Activated CD4-positive, alpha-beta T cell treated with anti-CD3 and anti-CD28 coated beads, Interleukin-2, amount 10 ng/mL, durations not matched to agents 7 days and 5 days (primary cell): ENCODE data around the gene POLN. TPM values are rescaled to one million over a fixed set of nuclear protein-coding genes. Genes with fewer than 3 reads are reported as not detected.
A peak's percentile ranks its signal among the peaks of the same experiment; 100 is the strongest.

Source experiments
- CTCF ChIA-PET: fragments of 350-600 bp; sonication (Branson Sonifier 250); formaldehyde crosslinking; loops from one replicate; lab custom pipeline; 2021; ENCODE audit warnings: antibody characterized with exemption; lab: Charles Lee
- POLR2A ChIA-PET: fragments of 350-600 bp; sonication (Branson Sonifier 250); formaldehyde crosslinking; loops from one replicate; lab custom pipeline; 2021; ENCODE audit warnings: antibody characterized with exemption; lab: Charles Lee
- DNase-seq: peaks from one replicate; pipeline ENCODE4 v3.0.0-alpha.2; 2020
- H3K27ac Mint-ChIP-seq: one replicate; pipeline ENCODE4 v1.8.0; 2021; ENCODE audit warnings: mild to moderate bottlenecking, moderate library complexity, mixed read lengths
- H3K27me3 Mint-ChIP-seq: one replicate; pipeline ENCODE4 v1.8.0; 2021; ENCODE audit warnings: mixed read lengths
- H3K36me3 Mint-ChIP-seq: one replicate; pipeline ENCODE4 v1.8.0; 2021; ENCODE audit warnings: low read depth, mixed read lengths
- H3K4me1 Mint-ChIP-seq: one replicate; pipeline ENCODE4 v1.8.0; 2021; ENCODE audit warnings: mixed read lengths
- H3K4me3 Mint-ChIP-seq: one replicate; pipeline ENCODE4 v1.8.0; 2021; ENCODE audit warnings: mild to moderate bottlenecking, moderate library complexity, mixed read lengths
- H3K9me3 Mint-ChIP-seq: one replicate; pipeline ENCODE4 v1.8.0; 2021; ENCODE audit warnings: mixed read lengths
- total RNA-seq, 2 experiments: library from RNA; stranded (reverse); gene quantifications; one replicate each; pipeline ENCODE4 v1.2.3, GENCODE V29; 2021

POLN gene
- total RNA-seq, 2 experiments from 2014 or later: 3.3 to 3.8 TPM

DNA sequence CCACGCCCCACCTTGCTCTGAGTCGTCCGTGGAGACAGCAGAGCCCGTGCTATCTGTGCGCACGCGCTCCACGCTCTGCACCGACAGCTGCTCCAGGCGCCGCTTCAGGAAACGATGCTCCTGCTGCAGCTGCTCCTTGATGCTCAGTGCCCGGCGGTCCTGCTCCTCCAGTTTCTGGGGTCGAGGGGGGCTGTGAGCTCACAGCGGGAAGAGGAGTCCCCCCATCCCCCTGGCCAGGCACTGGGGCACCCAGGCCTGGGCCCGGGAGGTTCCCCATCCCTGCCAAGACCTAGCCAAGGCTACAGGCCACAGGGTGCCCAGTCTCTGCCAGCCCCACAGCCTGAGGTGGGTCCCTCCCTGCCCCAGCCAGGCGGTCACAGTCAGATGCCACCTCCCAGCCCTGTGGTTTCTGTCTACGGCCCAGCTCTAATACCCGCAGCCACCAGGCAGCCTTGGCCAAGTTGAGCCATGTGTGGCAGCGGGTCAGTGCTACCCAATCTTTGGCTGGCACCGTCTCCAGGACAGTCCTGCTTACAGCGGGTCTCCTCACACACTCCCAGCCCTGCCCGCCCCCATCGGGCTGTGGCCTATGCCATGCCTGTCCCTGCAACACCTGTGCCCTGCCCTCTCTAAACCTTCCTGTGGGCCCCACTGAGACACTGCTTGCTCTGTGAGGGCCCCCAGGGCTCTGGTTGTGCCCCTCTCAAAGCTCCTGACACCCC is 9.3 kb upstream of the POLN start:
- POLR2A ChIA-PET: no interaction called here

DNA sequence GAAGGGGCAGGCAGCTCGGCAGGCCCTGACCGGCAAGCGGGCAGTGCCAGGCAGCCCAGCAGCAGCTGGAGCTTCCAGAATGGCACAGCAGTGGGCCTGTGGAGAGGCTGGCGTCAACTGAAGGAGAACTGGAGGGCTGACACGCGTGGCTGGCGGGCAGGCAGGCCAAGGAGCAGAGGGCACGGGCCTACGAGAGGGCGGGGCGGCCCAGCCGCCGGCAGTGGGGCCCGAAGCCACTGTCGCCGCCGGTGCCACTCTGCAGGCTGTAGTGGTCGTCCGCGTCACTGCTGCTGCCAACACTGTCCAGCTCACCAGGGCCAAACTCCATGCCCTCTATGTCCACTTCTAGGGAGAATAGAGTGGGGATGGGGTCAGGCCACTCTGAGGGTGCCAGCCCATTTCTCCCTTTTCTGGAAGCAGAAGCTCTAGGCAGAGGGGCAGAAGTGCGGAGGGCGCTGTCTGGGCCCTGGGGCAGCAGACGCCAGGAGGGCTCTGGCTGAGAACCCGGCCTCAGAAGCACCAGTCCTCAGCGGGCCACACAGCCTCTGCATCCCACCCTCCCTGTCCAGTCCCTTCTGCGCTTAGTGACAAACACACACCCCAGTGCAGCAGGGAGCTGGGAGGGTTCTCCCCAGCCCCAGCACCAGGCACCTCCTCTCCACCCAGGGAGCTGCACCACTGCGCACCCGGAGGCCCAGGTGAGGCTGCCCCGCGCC is 8.6 kb upstream of the POLN start:
- H3K9me3 Mint-ChIP-seq: no peaks in the 10 kb centered on the region
- H3K4me3 Mint-ChIP-seq: no peak overlapping the region
- POLR2A ChIA-PET: no interaction called here
- CTCF ChIA-PET: interaction anchor here (0.7 kb wide), 1 partner anchor 8 kb away, joined by 3 read pairs; the partner anchor contains the start of genes HAUS3 and POLN
- H3K36me3 Mint-ChIP-seq: no peaks in the 10 kb centered on the region
- peaks cover 3% of the 10 kb centered on the region for H3K4me1 Mint-ChIP-seq
- no peaks in the 10 kb centered on the region for H3K27me3 Mint-ChIP-seq
- H3K27ac Mint-ChIP-seq: no peak overlapping the region
- DNase-seq: no peak

More for the DNA sequence above, 9.3 kb upstream of the POLN start:
- CTCF ChIA-PET: interaction anchor here (0.7 kb wide), 1 partner anchor 9 kb away, joined by 3 read pairs; the partner anchor contains the start of genes HAUS3 and POLN
- H3K27me3 Mint-ChIP-seq: no peaks in the 10 kb centered on the region
- no peak overlapping the region for H3K27ac Mint-ChIP-seq
- DNase-seq: no peak
- H3K36me3 Mint-ChIP-seq: no peaks in the 10 kb centered on the region
- no peak overlapping the region for H3K4me3 Mint-ChIP-seq
- no peaks in the 10 kb centered on the region for H3K4me1 Mint-ChIP-seq
- H3K9me3 Mint-ChIP-seq: no peaks in the 10 kb centered on the region

GRCh38 chr4:2249526-2250356 is 7.8 kb upstream of the POLN start:
- Mint-ChIP-seq H3K36me3 (no peaks in the 10 kb centered on the region), H3K4me1 (peaks cover 10% of the 10 kb centered on the region), H3K4me3 (no peak overlapping the region), H3K27ac (no peak overlapping the region), H3K27me3 (no peaks in the 10 kb centered on the region), H3K9me3 (no peaks in the 10 kb centered on the region)
- POLR2A ChIA-PET: no interaction called here
- CTCF ChIA-PET: no interaction called here
- DNase-seq: no peak

DNA sequence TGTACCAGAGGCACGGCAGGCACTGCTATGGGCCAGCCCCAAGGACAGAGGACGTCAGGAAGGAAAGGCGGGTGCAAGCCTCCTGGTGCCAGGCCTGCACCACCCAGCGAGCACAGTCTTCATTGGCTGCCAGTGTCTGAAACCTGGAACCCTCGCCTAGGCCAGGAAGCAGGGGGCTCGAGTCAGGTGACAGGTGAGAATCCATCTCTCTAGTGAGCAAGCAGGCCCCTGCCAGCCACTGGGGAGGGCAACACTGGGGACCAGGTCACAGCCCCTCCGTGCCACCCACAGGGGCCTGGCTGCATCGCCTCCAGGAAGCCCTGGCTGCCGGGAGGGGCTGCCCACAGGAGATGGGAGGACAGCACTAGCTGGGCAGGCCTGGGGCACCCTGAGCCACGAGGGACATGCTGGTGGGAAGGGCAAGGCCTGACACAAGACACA is 6.9 kb upstream of the POLN start:
- CTCF ChIA-PET: interaction anchor here (0.9 kb wide), 1 partner anchor 11 kb away, joined by 3 read pairs; no protein-coding TSS in a partner anchor
- POLR2A ChIA-PET: no interaction called here
- Mint-ChIP-seq H3K4me3 (no peak overlapping the region), H3K27me3 (no peaks in the 10 kb centered on the region), H3K36me3 (no peaks in the 10 kb centered on the region), H3K27ac (no peak overlapping the region), H3K4me1 (peaks cover 14% of the 10 kb centered on the region), H3K9me3 (no peaks in the 10 kb centered on the region)
- no peak for DNase-seq

GRCh38 chr4:2248044-2248780 is 6.3 kb upstream of the POLN start:
- no peak for DNase-seq
- ChIA-PET CTCF (interaction anchor here (0.8 to 0.9 kb wide), 2 partner anchors 10 to 56 kb away, joined by 3 read pairs; no protein-coding TSS in a partner anchor), POLR2A (no interaction called here)
- Mint-ChIP-seq H3K36me3 (no peaks in the 10 kb centered on the region), H3K27me3 (no peaks in the 10 kb centered on the region), H3K27ac (no peak overlapping the region), H3K4me1 (peaks cover 18% of the 10 kb centered on the region), H3K4me3 (no peak overlapping the region), H3K9me3 (no peaks in the 10 kb centered on the region)

GRCh38 chr4:2247128-2248043 is 5.5 kb upstream of the POLN start:
- POLR2A ChIA-PET: no interaction called here

GRCh38 chr4:2246384-2247127 is 4.6 kb upstream of the POLN start:
- Mint-ChIP-seq H3K4me1 (peaks cover 22% of the 10 kb centered on the region), H3K27ac (no peak overlapping the region), H3K27me3 (no peaks in the 10 kb centered on the region), H3K9me3 (no peaks in the 10 kb centered on the region), H3K4me3 (no peak overlapping the region), H3K36me3 (no peaks in the 10 kb centered on the region)
- ChIA-PET CTCF (interaction anchor here (1.0 to 1.1 kb wide), 2 partner anchors 9 to 11 kb away, joined by 3 to 5 read pairs; no protein-coding TSS in a partner anchor), POLR2A (no interaction called here)
- DNase-seq: no peak

More at GRCh38 chr4:2247128-2248043, 5.5 kb upstream of the POLN start:
- CTCF ChIA-PET: interaction anchor here (0.8 kb wide), 1 partner anchor 57 kb away, joined by 3 read pairs; no protein-coding TSS in a partner anchor
- Mint-ChIP-seq H3K27me3 (no peaks in the 10 kb centered on the region), H3K4me1 (peaks cover 19% of the 10 kb centered on the region), H3K36me3 (no peaks in the 10 kb centered on the region), H3K9me3 (no peaks in the 10 kb centered on the region), H3K4me3 (no peak overlapping the region), H3K27ac (no peak overlapping the region)
- no peak for DNase-seq

- H3K36me3 Mint-ChIP-seq: peaks cover 2% of the 10 kb centered on the region
- peak overlapping the region; percentile 34 for H3K27ac Mint-ChIP-seq
- H3K4me3 Mint-ChIP-seq: no peak overlapping the region
- H3K9me3 Mint-ChIP-seq: no peaks in the 10 kb centered on the region
- ChIA-PET CTCF (interaction anchor here (1.0 to 1.1 kb wide), 2 partner anchors 10 to 12 kb away, joined by 3 to 5 read pairs; no protein-coding TSS in a partner anchor), POLR2A (no interaction called here)
- H3K27me3 Mint-ChIP-seq: no peaks in the 10 kb centered on the region
- peaks cover 24% of the 10 kb centered on the region for H3K4me1 Mint-ChIP-seq
- no peak for DNase-seq
These were observed 3.9 kb upstream of the POLN start for GRCh38 chr4:2245787-2246275.

DNA sequence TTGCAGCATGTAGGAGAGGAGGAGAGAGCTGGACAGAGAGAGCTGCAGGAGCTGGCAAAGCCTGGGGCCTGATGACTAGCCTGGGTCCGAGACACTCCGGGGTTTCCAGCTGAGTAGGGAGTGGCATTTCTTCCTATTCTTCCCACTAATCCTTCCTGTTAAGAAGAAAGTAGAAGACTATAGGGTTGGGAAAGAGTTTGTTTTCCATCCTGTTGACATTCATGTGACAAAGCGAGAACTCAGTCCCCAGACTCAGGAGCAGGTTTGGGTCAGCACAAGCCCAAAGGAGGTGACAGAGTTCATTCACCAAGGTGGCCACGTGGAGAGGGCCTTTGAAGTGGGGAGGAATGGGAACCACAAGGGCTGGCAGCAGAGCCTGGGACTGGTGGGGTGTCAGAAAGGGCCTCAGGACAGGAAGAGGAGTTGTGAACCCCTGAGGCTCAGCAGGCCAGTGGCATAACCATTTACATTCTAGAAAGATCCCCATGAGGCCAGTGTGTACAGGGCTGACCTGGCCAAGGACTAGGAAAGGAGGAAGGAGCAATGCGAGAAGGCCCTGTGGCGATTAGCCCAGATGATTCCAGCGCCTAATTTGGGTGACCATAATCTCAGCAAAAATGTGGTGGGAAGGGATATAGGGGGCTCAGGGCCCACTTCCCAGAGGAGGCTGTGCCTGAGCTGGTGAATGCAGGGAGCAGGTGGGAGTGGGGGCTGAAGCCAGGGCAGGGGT is 3.3 kb upstream of the POLN start:
- CTCF ChIA-PET: interaction anchor here (1.1 to 1.5 kb wide), 2 partner anchors 199 to 224 kb away, joined by 3 to 4 read pairs; partner anchors contain the start of gene RNF4
- H3K27ac Mint-ChIP-seq: peak overlapping the region; percentile 34
- H3K36me3 Mint-ChIP-seq: peaks cover 8% of the 10 kb centered on the region
- H3K4me1 Mint-ChIP-seq: peaks cover 30% of the 10 kb centered on the region
- H3K4me3 Mint-ChIP-seq: no peak overlapping the region
- H3K27me3 Mint-ChIP-seq: no peaks in the 10 kb centered on the region
- POLR2A ChIA-PET: no interaction called here
- DNase-seq: no peak
- H3K9me3 Mint-ChIP-seq: no peaks in the 10 kb centered on the region
